DMS 273 treated with DMSO at 0.1 percent for 48 hours (cell line): ENCODE data around the gene DNPEP.
"Not testable (repeated sequence)": the region's sequence is repeated elsewhere in the genome, so short reads cannot be mapped to it uniquely, and the experiment has no call there.

ENCODE experiments used
- DNase-seq: peaks from one replicate; lab custom pipeline; 2025; lab: John Stamatoyannopoulos, UW

Gene DNPEP

GRCh38 chr2:219400562-219400961, 12.8 kb upstream of the DNPEP start:
- no peak for DNase-seq

DNA sequence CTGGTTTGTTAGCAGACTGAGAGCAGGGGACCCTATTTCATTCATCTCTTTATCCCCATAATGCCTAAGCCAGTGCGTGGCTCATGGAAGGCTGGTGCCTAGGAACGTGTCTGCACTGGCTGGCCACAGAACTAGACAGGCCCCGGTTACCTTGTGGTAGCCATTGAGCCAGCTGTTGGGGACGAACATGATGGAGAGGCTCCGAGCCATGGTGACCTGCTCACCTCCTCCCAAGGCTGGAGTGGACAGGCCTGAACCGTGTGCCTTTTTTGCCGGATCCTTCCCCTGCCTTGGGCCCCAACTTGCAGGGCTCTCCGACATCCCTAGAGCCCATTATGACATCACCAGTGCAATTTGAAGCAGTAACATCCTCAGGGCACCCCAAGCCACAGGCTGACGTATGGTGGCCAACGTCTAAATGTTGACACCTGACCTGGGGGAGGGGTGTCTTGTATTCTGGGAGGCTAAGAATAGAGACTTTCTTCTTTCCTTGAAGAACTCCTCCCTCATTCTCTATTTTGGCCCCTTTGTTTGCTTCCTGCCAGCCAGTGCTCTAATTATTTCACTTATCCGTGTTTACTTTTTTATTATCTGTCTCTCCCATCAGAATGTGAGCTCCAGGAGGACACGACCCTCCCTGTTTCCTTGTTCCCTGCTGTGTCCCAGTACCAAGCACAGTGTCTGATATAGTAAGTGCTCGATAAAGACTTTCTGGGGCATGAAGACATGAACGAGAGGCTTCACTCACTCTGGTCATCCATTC, 12.2 kb upstream of the DNPEP start:
- DNase-seq: no peak

DNA sequence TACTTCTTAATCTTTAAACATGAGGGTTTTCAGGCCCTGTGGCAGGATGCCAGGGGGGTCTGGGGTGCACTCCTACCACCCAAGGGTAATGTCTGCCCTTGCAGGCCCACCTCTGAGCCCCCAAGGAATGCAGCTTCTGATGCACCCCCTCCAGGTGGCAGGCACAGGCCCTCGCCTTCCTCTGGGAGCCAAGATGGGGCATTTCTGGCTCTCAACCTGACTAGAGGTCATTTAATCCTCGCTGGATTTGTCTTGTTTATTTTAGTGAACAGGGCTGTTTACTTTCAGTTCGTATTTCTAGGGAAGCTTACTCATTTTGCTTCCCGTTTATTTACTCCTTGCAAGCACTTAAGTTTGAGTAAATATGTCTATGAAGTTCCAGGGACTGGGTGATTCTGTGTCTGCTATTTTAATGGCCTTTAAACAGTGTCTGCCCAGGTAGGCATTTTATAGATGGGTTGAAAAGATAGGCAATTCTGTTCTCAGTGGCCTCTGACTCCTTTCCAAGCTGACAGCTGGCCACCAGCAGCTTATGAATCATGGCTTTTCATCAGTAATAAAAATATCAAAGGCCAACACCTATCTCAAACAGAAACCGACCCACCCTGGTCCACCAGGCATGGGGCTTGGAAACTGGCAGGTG, 11.1 kb upstream of the DNPEP start:
- no peak for DNase-seq

DNA sequence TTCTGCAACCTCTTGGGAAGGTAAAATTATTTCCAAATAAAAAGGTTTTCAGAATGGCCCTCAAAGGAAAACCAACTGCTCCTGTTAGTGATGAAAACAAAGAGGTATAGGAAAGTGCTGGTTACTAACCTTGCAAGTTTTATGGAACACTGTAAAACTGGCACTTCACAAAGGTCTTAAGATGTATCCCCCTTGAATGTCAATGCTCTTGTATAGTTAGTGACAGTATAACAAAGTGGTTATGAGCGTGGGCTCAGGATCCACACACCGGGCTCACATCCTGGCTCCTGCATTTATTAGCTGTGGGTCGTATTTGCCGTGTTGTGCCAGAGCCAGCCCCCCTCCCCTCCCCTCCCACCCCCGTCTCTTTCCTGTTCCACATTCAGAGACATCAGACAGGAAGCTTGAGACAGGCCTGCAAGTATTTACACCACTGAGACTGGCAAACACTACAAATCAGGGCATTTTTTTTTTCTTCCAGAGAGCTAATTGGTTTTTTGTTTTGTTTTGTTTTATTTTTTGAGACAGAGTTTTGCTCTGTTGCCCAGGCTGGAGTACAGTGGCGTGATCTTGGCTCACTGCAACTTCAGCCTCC, 9.2 kb upstream of the DNPEP start:
- no peak for DNase-seq

GRCh38 chr2:219395609-219396008, 7.9 kb upstream of the DNPEP start:
- no peak for DNase-seq

- not testable (repeated sequence) for DNase-seq
These were observed 7.3 kb upstream of the DNPEP start for GRCh38 chr2:219395056-219395455.

DNA sequence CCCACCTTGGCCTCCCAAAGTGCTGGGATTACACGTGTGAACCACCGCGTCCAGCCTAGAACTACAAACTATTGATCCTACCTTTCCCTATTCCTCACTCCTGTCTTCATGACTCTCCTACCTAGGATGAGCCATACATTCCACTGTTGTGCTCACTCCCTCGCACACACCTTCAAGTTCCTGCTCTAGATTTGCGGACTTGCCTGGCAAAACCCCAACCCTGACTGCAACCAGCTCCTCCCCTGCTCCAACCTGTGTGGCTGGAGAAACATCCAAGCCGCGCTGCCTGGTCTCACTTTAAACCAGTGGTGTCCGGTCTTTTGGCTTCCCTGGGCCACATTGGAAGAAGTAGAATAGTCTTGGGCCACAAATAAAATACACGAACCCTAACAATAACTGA, 5.0 kb upstream of the DNPEP start:
- DNase-seq: no peak

DNA sequence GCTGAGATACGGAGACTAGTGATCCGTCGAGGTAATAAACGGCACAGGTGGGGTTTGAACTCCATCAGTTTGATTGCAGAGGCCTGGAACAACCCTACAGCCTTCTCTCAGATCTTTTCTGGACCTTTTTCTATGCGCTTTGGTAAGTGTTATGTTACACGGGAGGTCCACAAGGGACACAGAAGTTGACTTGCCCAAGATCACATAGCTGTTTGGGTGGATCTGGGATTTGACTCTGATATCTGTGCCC, 1.1 kb upstream of the DNPEP start:
- DNase-seq: no peak

DNA sequence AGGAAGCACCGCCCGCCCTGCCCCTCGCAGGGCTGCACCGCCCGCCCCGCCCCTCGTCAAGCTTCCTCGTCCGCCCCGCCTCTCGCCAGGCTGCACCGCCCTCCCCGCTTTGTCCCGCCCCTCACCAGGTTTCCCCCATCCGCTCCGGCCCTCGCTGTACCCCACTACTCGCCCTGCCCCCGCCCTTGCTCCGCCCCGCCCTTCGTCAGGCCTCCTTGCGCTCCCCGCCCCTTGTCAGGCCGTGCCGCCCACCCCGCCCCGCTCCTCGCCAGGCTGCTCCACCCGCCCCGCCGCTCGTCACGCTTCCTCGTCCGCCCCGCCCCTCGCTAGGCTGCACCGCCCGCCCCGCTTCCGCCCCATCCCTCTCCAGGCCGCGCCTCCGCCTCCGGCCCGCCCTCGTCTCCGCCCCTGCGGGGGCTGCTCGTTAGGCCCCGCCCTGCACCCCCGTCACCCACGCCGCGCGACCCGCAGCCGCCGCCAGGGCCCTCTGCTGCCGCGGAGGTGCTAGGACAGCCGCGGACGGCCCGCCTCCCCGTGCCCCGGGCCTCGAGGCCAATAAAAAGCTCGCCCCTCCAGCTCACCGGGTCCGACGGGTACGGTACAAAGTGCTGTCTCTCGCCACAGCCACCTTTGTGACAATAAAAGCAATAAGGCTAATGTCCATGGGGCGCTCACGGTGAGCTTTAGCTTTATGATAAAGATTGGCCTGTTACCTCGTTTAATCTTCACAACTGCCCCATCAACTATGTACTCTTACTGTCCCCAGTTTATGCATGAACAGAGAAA, 602 bp upstream of the DNPEP start:
- peak; percentile 84 for DNase-seq

GRCh38 chr2:219386532-219387280, 1.0 kb downstream of the DNPEP start:
- no peak for DNase-seq

GRCh38 chr2:219385958-219386520, 1.7 kb downstream of the DNPEP start:
- DNase-seq: no peak

- DNase-seq: no peak
These were observed 2.9 kb downstream of the DNPEP start for GRCh38 chr2:219384859-219385258.

- no peak for DNase-seq
These were observed 3.5 kb downstream of the DNPEP start for GRCh38 chr2:219384083-219384713.

DNA sequence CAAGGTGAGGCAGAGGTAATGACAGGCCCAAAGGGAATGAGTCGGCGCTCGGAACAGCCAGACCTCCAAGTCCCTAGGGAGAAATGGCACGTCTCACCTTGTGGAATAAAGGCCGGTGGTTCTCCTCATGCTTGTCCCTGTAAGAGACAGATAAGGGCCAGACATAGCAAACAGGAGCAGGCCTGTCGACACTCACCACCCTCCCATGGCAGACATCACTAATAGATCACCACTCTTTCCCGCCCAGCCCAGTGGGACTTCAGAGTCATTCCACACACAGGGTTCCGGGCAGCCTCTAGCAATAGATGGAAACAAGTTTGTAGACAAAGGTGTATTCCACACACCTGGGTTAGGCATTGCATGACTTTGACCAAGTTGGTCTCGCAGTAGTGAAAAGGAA, 6.3 kb downstream of the DNPEP start:
- DNase-seq: no peak

- DNase-seq: no peak
These were observed 6.8 kb downstream of the DNPEP start for GRCh38 chr2:219380926-219381325.

DNA sequence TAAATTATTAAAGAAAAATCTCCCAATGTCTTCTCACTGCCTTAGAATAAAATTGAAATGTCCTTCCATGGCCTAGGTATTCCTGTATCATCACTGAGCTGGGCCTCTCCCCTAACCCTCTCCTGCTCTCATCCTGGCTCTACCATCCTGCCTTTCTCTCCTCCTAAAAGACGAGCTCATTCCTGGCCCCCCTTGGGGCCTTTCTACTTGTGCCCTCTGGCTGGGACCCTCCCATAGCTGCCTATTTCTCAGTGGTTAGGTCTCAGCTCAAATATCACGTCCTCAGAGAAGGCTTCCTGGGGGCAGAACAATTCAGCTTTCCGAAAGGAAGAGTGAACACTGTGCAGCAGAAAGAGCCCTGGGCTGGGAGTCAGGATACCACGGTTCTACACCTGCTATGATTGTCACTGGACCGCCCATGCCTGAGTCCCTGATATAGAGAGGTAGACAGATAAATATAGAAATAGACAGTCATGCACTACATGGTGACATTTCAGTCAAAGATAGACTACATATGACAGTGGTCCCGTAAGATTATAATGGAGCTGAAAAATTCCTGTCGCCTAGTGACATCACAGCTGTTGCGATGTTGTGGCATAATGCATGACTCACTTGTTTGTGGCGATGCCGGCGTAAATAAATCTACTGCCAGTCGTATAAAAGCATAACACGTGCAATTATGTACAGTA, 9.4 kb downstream of the DNPEP start:
- no peak for DNase-seq

DNA sequence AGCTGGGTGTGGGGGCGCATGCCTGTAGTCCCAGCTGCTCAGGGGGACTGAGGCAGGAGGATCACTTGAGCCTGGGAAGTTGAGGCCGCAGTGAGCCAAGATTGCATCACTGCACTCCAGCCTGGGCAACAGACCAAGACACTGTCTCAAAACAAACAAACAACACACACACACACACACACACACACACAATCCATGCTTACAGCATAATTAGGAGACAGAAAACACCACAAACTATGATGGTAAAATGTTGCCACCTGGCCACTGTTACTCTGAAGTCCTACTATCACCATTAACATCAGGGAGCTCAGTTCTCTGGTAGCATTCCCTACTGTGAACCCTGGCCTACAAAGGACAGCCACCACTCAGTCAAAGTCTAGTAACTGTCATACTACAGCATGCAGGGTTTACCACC, 18.3 kb downstream of the DNPEP start:
- DNase-seq: no peak

DNA sequence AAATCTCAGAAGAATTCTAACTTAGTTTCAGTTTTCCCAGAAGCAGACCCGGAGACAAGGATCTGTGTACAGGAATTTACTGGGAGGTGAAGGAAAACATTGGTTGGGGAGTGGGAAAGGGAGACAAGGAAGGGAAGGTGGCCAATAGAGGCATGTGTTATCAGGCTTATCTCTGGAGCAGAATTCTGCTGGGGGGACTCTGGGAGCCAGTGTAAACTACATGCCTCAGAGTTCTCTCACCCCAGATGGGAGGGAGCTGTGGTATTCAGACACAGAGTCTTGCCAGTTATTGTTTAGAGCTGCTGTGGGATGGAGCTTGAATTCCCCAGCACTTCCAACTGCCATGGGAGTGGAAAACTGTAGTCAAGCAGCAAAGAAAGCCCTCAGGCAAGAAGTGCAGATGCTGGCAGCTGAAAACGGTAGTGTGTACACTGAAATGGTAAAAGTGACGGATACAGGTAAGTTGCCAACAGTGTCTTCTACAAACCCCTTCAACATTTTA, 19.0 kb downstream of the DNPEP start:
- DNase-seq: peak; percentile 10

DNA sequence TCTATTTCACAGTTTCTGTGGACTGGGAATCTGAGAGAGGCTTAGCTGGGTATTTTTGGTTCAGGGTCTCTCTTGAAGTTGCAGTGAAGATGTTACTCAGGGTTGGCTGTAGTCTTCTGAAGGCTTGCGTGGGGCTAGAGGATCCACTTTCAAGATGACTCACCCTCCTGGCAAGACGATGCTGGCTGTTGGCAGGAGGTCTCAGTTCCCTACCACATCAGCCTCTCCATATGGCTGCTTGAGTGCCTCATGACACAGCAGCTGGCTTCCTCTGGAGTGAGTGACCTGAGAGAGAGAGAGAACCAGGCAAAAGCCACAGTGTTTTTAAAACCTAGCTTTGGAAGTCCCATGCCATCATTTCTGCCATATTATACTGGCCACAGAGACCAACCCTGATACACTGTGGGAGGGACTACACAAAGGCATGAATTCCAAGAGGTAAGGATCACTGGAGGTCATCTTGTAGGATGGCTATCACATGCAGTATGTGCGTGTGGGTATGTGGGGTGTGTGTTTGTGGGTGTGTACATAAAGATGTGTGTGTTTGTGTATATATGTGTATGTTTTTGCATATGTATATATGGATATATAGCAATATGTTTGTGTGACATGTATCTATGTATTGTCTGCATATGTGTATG, 25.1 kb downstream of the DNPEP start:
- peak; percentile 90 for DNase-seq

DNA sequence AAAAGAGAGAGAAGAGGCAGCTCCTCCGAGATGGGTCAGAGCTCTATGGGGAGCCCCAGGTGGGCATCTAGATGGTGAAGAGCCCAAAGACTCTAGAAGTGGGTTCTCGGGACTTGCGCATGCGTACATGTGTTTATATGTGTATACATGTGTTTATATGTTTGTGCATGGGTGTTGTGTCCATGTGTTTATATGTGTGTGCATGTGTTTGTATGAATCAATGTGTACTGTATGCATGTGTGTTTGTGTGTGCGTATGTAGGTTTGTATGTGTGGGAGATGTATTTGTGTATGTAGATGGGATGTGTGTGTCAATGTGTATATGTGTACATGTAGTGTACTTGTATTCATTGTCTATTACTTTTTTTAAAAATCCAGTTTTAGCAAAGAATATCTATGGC, 25.6 kb downstream of the DNPEP start:
- DNase-seq: no peak
